Trophoblast cell (in vitro differentiated cells and primary cell): ENCODE data around the gene SLC35F3.
A peak's percentile ranks its signal among the peaks of the same experiment; 100 is the strongest.

ENCODE experiments used
- DNase-seq, 2 donors: peaks; one replicate each; pipeline ENCODE4 v3.0.0-alpha.2; 2016
- H2AFZ ChIP-seq: 2 replicates; pipeline ENCODE4 v1.6.1; 2013; ENCODE audit warnings: low read length, moderate library complexity, mild to moderate bottlenecking; ENCODE audit not compliant: insufficient read depth, poor library complexity
- H2AK5ac ChIP-seq: 2 replicates; pipeline ENCODE4 v1.6.1; 2013; ENCODE audit warnings: mild to moderate bottlenecking, low read length
- H2BK120ac ChIP-seq: 2 replicates; pipeline ENCODE4 v1.6.1; 2013; ENCODE audit warnings: low read length, mild to moderate bottlenecking, moderate library complexity; ENCODE audit not compliant: insufficient read depth, poor library complexity
- H2BK12ac ChIP-seq: 2 replicates; pipeline ENCODE4 v1.6.1; 2013; ENCODE audit warnings: mild to moderate bottlenecking, low read length, moderate library complexity
- H2BK5ac ChIP-seq: 2 replicates; pipeline ENCODE4 v1.6.1; 2013; ENCODE audit warnings: low read length, low read depth, moderate library complexity, mild to moderate bottlenecking; ENCODE audit not compliant: poor library complexity
- H3K14ac ChIP-seq: 2 replicates; pipeline ENCODE4 v1.6.1; 2013; ENCODE audit warnings: mild to moderate bottlenecking, low read length
- H3K18ac ChIP-seq: 2 replicates; pipeline ENCODE4 v1.6.1; 2013; ENCODE audit warnings: mild to moderate bottlenecking, low read length
- H3K23ac ChIP-seq: 2 replicates; pipeline ENCODE4 v1.6.1; 2013; ENCODE audit warnings: low read length
- H3K27ac ChIP-seq: 2 replicates; pipeline ENCODE4 v1.5.1; 2013; ENCODE audit warnings: low read depth, mild to moderate bottlenecking, inconsistent platforms, low read length, moderate library complexity
- H3K27me3 ChIP-seq: 2 replicates; pipeline ENCODE4 v1.6.1; 2013; ENCODE audit warnings: inconsistent platforms, mild to moderate bottlenecking, low read length, moderate library complexity; ENCODE audit not compliant: insufficient read depth
- H3K36me3 ChIP-seq, 2 experiments: 1 replicate in 1 of 2; 2 replicates in 1 of 2; pipeline ENCODE4 v1.6.1; 2013; ENCODE audit warnings: low read length in 2 of 2, mild to moderate bottlenecking in 2 of 2, moderate library complexity in 1 of 2; ENCODE audit not compliant: insufficient read depth in 2 of 2, control insufficient read depth in 1 of 2
- H3K4ac ChIP-seq: 2 replicates; pipeline ENCODE4 v1.6.1; 2013; ENCODE audit warnings: low read depth, mild to moderate bottlenecking, low read length, moderate library complexity
- H3K4me1 ChIP-seq, 2 experiments: 1 replicate in 1 of 2; 2 replicates in 1 of 2; pipeline ENCODE4 v1.6.1; 2013; ENCODE audit warnings: low read length in 2 of 2, mild to moderate bottlenecking in 2 of 2, moderate library complexity in 1 of 2; ENCODE audit not compliant: insufficient read depth in 2 of 2, control insufficient read depth in 1 of 2
- H3K4me2 ChIP-seq: 2 replicates; pipeline ENCODE4 v1.6.1; 2013; ENCODE audit warnings: inconsistent platforms, mild to moderate bottlenecking, low read length, moderate library complexity
- H3K4me3 ChIP-seq: 2 replicates; pipeline ENCODE4 v1.5.1; 2013; ENCODE audit warnings: mild to moderate bottlenecking, low read depth, low read length, inconsistent platforms
- H3K79me1 ChIP-seq: one replicate; pipeline ENCODE4 v1.6.1; 2013; ENCODE audit warnings: low read length
- H3K79me2 ChIP-seq: 2 replicates; pipeline ENCODE4 v1.6.1; 2013; ENCODE audit warnings: low read length, mild to moderate bottlenecking; ENCODE audit not compliant: control insufficient read depth, insufficient read depth, poor library complexity
- H3K9ac ChIP-seq: 2 replicates; pipeline ENCODE4 v1.6.1; 2013; ENCODE audit warnings: mild to moderate bottlenecking, low read length
- H3K9me3 ChIP-seq: 2 replicates; pipeline ENCODE4 v1.6.1; 2013; ENCODE audit warnings: low read depth, mild to moderate bottlenecking, control low read depth, inconsistent platforms, low read length; ENCODE audit not compliant: insufficient read depth
- H4K12ac ChIP-seq: 2 replicates; pipeline ENCODE4 v1.6.1; 2013; ENCODE audit warnings: low read depth, mild to moderate bottlenecking, low read length, moderate library complexity
- H4K8ac ChIP-seq: 2 replicates; pipeline ENCODE4 v1.6.1; 2013; ENCODE audit warnings: low read depth, mild to moderate bottlenecking, low read length, moderate library complexity
- H4K91ac ChIP-seq: one replicate; pipeline ENCODE4 v1.6.1; 2013; ENCODE audit warnings: low read depth, mild to moderate bottlenecking, low read length, moderate library complexity
- WGBS: extraction: QIAGEN DNeasy Blood & Tissue Kit; methylation state at CpG from one replicate; pipeline ENCODE4 v1.1.7; 2013; ENCODE audit warnings: missing lambda C conversion rate; ENCODE audit not compliant: insufficient read length, insufficient coverage; ENCODE audit errors: extremely low coverage; 5-methylcytosine and 5-hydroxymethylcytosine counted together

SLC35F3 gene

GRCh38 chr1:234106032-234106431, 201.6 kb downstream of the SLC35F3 start:
- WGBS: no CpG with 5 or more reads among the region's 2 CpGs
- no peak overlapping the region for H2AFZ ChIP-seq
- no peak overlapping the region for H3K4me2 ChIP-seq
- H3K27me3 ChIP-seq: no peaks in the 10 kb centered on the region
- no peaks in the 10 kb centered on the region for H3K79me2 ChIP-seq
- no peak overlapping the region for H3K4me3 ChIP-seq
- DNase-seq: no peak
- no peak overlapping the region for H3K18ac ChIP-seq
- H3K36me3 ChIP-seq: no peaks in the 10 kb centered on the region
- H4K8ac ChIP-seq: no peak overlapping the region
- no peaks in the 10 kb centered on the region for H3K9me3 ChIP-seq
- H2AK5ac ChIP-seq: no peak overlapping the region
- H3K14ac ChIP-seq: no peak overlapping the region
- H4K12ac ChIP-seq: no peak overlapping the region
- no peaks in the 10 kb centered on the region for H3K79me1 ChIP-seq
- H4K91ac ChIP-seq: no peak overlapping the region
- H3K4ac ChIP-seq: no peak overlapping the region
- no peak overlapping the region for H3K27ac ChIP-seq
- no peak overlapping the region for H2BK120ac ChIP-seq
- H3K23ac ChIP-seq: no peak overlapping the region
- no peak overlapping the region for H3K9ac ChIP-seq
- no peaks in the 10 kb centered on the region for H3K4me1 ChIP-seq
- H2BK12ac ChIP-seq: no peak overlapping the region
- H2BK5ac ChIP-seq: no peak overlapping the region

GRCh38 chr1:234107416-234108021, 203.0 kb downstream of the SLC35F3 start:
- H4K12ac ChIP-seq: no peak overlapping the region
- no peak overlapping the region for H4K91ac ChIP-seq
- WGBS: no CpG with 5 or more reads among the region's 3 CpGs
- no peak overlapping the region for H2AFZ ChIP-seq
- H3K4me2 ChIP-seq: no peak overlapping the region
- no peaks in the 10 kb centered on the region for H3K79me2 ChIP-seq
- H2BK12ac ChIP-seq: no peak overlapping the region
- H3K27me3 ChIP-seq: no peaks in the 10 kb centered on the region
- no peak overlapping the region for H3K27ac ChIP-seq
- H3K9me3 ChIP-seq: no peaks in the 10 kb centered on the region
- H3K79me1 ChIP-seq: no peaks in the 10 kb centered on the region
- H3K4me3 ChIP-seq: no peak overlapping the region
- no peak overlapping the region for H3K23ac ChIP-seq
- no peaks in the 10 kb centered on the region for H3K4me1 ChIP-seq
- H3K18ac ChIP-seq: no peak overlapping the region
- no peak overlapping the region for H2BK120ac ChIP-seq
- H4K8ac ChIP-seq: no peak overlapping the region
- H2BK5ac ChIP-seq: no peak overlapping the region
- H3K9ac ChIP-seq: no peak overlapping the region
- no peak for DNase-seq
- no peak overlapping the region for H3K14ac ChIP-seq
- H3K36me3 ChIP-seq: no peaks in the 10 kb centered on the region
- H3K4ac ChIP-seq: no peak overlapping the region
- H2AK5ac ChIP-seq: no peak overlapping the region

GRCh38 chr1:234108921-234109320, 204.4 kb downstream of the SLC35F3 start:
- Histone ChIP-seq H4K8ac (no peak overlapping the region), H3K4me1 (no peaks in the 10 kb centered on the region), H3K27me3 (no peaks in the 10 kb centered on the region), H3K79me2 (no peaks in the 10 kb centered on the region), H3K4me3 (no peak overlapping the region), H3K4ac (no peak overlapping the region), H3K36me3 (no peaks in the 10 kb centered on the region), H3K23ac (no peak overlapping the region), H4K12ac (no peak overlapping the region), H3K9ac (no peak overlapping the region), H3K4me2 (no peak overlapping the region), H3K9me3 (no peaks in the 10 kb centered on the region), H2BK12ac (no peak overlapping the region), H3K79me1 (no peaks in the 10 kb centered on the region), H3K18ac (no peak overlapping the region), H3K27ac (no peak overlapping the region), H4K91ac (no peak overlapping the region), H2AK5ac (no peak overlapping the region), H2AFZ (no peak overlapping the region), H2BK5ac (no peak overlapping the region), H2BK120ac (no peak overlapping the region), H3K14ac (no peak overlapping the region)
- peak; percentile 33 to 62 for DNase-seq
- no CpG with 5 or more reads among the region's 3 CpGs for WGBS

GRCh38 chr1:234109840-234110239, 205.4 kb downstream of the SLC35F3 start:
- H3K4ac ChIP-seq: no peak overlapping the region
- H3K4me3 ChIP-seq: no peak overlapping the region
- no peak overlapping the region for H2BK5ac ChIP-seq
- H2BK12ac ChIP-seq: no peak overlapping the region
- no peak overlapping the region for H3K14ac ChIP-seq
- H4K12ac ChIP-seq: no peak overlapping the region
- H2BK120ac ChIP-seq: no peak overlapping the region
- no peaks in the 10 kb centered on the region for H3K79me2 ChIP-seq
- no peaks in the 10 kb centered on the region for H3K27me3 ChIP-seq
- no peak overlapping the region for H3K27ac ChIP-seq
- no peaks in the 10 kb centered on the region for H3K36me3 ChIP-seq
- H4K8ac ChIP-seq: no peak overlapping the region
- DNase-seq: no peak
- H3K4me1 ChIP-seq: no peaks in the 10 kb centered on the region
- H3K79me1 ChIP-seq: no peaks in the 10 kb centered on the region
- H3K9me3 ChIP-seq: no peaks in the 10 kb centered on the region
- H3K23ac ChIP-seq: no peak overlapping the region
- no peak overlapping the region for H2AK5ac ChIP-seq
- 100% methylated on average over 1 of the region's 5 CpGs for WGBS
- no peak overlapping the region for H2AFZ ChIP-seq
- no peak overlapping the region for H3K18ac ChIP-seq
- no peak overlapping the region for H3K4me2 ChIP-seq
- no peak overlapping the region for H4K91ac ChIP-seq
- no peak overlapping the region for H3K9ac ChIP-seq
